Heart right ventricle (tissue), 16 donors: Measurements from ENCODE around the gene FHIT. TPM values are rescaled to one million over a fixed set of nuclear protein-coding genes. Genes with fewer than 3 reads are reported as not detected.

Experiments
- ATAC-seq, 8 donors: fragments of 200-7000 bp; cut with Tn5 transposase; one replicate each; pipeline ENCODE4 v1.9.1; 2020; ENCODE audit warnings: mild to moderate bottlenecking in 8 of 8, moderate library complexity in 8 of 8, moderate number of reproducible peaks in 1 of 8
- DNase-seq, 2 donors: peaks; one replicate each; pipeline ENCODE4 v3.0.0-alpha.2; 2020
- H3K27ac ChIP-seq, 10 donors: fragments of 200-600 bp; sonication (generic) in 2 of 10; one replicate each; pipeline versions ENCODE4 v1.5.0 to v1.8.0; 2020 to 2022; ENCODE audit warnings: mild to moderate bottlenecking in 3 of 10
- H3K27me3 ChIP-seq, 7 donors: fragments of 200-600 bp; one replicate each; pipeline ENCODE4 v1.8.0; 2021 to 2022; ENCODE audit warnings: mild to moderate bottlenecking in 2 of 7
- H3K36me3 ChIP-seq, 9 donors: fragments of 200-600 bp; sonication (generic) in 1 of 9; one replicate each; pipeline versions ENCODE4 v1.5.0 to v1.8.0; 2020 to 2022; ENCODE audit warnings: mild to moderate bottlenecking in 2 of 9
- H3K4me1 ChIP-seq, 9 donors: fragments of 200-600 bp; sonication (generic) in 1 of 9; one replicate each; pipeline versions ENCODE4 v1.5.0 to v1.8.0; 2020 to 2022; ENCODE audit warnings: mild to moderate bottlenecking in 4 of 9
- H3K4me3 ChIP-seq, 10 donors: fragments of 200-600 bp; sonication (generic) in 2 of 10; one replicate each; pipeline versions ENCODE4 v1.5.0 to v1.8.0; 2020 to 2022; ENCODE audit warnings: mild to moderate bottlenecking in 7 of 10, moderate library complexity in 2 of 10
- H3K9me3 ChIP-seq, 11 donors: fragments of 200-600 bp in 10 of 11; sonication (generic) in 2 of 11; one replicate each; pipeline versions ENCODE4 v1.5.0 to v1.8.0; 2013 to 2022; ENCODE audit warnings: mild to moderate bottlenecking in 2 of 11, control low read depth in 1 of 11, moderate library complexity in 1 of 11
- CTCF ChIP-seq, 9 donors: fragments of 200-600 bp; sonication (generic) in 2 of 9; IDR thresholded peaks; one replicate each; pipeline versions ENCODE4 v1.5.0 to v1.8.0; 2021 to 2022; ENCODE audit warnings: antibody characterized with exemption in 9 of 9, mild to moderate bottlenecking in 5 of 9, moderate library complexity in 1 of 9
- WGBS, 2 donors: extraction: QIAGEN DNeasy Blood & Tissue Kit; methylation state at CpG; one replicate each; pipeline ENCODE4 v1.1.7; 2013; ENCODE audit warnings: inconsistent platforms in 1 of 2; 5-methylcytosine and 5-hydroxymethylcytosine counted together
- intact Hi-C, 10 donors: fragments of 100-400 bp; cut with DNase I; formaldehyde crosslinking; loops; one replicate each; pipeline versions ENCODE4 v1.11.1 to v1.14.2; 2022
- polyA plus RNA-seq, 2 donors: library from polyadenylated mRNA; stranded (reverse); fragments of 200-250 nt; gene quantifications; one replicate each; pipeline ENCODE4 v1.2.3, GENCODE V29; 2013
- total RNA-seq, 10 donors: library from RNA; stranded (reverse); fragmentation: NEBNext Ultra II Directional in 3 of 10; extraction: Animal tissue kit (Norgen Biotek cat#: 25700) in 3 of 10; gene quantifications; one replicate each; pipeline versions ENCODE4 v1.2.1 to v1.2.4, GENCODE V29; 2021 to 2023
- donor health status: Arrhythmogenic right ventricular cardiomyopathy.
- donor health status: ischemic (EF 13 %, LVEDD 7.1; RV severe dilation, severe dysfunction).
- donor health status: healthy with polysubstance abuse.
- donor health status: DM: no; HTN: yes; CAD: no.
- donor health status: DM: no; HTN: no; CAD: no.
- donor health status: ischemic (EF 25% LVEDD 6.9; RV normal size, moderate dysfunction).
- donor health status: ischemic (EF 25% LVEDD 5.7; RV mildly dilated, moderate dysfunction).
- donor health status: healthy.
- donor health status: DM: yes; HTN: yes; CAD: no.
- donor health status: Ischemic cardiomyopathy.
- donor health status: ischemic (EF 35%, LVEDD 5.7; RV mildly dilated, moderate dysfunction).
- donor health status: nonischemic (EF 11% LVEDD 7.7; RV severe dilation, severe dysfunction).
- donor health status: DM: yes; HTN: yes; CAD: no.
- donor health status: PGD.
- donor health status: ischemic (EF 29% LVEDD 5.4; RV normal size, mild dysfunction).
- donor health status: nonischemic (EF 23%, LVEDD 6.1; RV moderate dilation, normal function).

The FHIT gene
- total and polyA plus RNA-seq, 12 donors = 4.7 to 25.5 (median 18.3) TPM

- no peaks in the 10 kb centered on the region for H3K36me3 ChIP-seq
- ATAC-seq (no peak), DNase-seq (no peak)
- TF ChIP-seq CTCF (IDR thresholded peaks at IDR 0.05) = no peak
- no peak overlapping the region for H3K27ac ChIP-seq
- H3K4me3 ChIP-seq = no peak overlapping the region
- H3K27me3 ChIP-seq = no peaks in the 10 kb centered on the region
- intact Hi-C loops = no loop called here
- H3K9me3 ChIP-seq = no peaks in the 10 kb centered on the region
- H3K4me1 ChIP-seq = peaks cover 0 to 11% (median 0%) of the 10 kb centered on the region in 9 donors
- 67 to 77% methylated on average over 3 of the region's 3 CpGs for WGBS, 2 donors
These were observed 1379.1 kb downstream of the FHIT start for GRCh38 chr3:59872128-59872527.

GRCh38 chr3:59867185-59868002, 1383.9 kb downstream of the FHIT start:
- 67 to 74% methylated on average over 3 of the region's 3 CpGs for WGBS, 2 donors
- H3K36me3 ChIP-seq = no peaks in the 10 kb centered on the region
- no peak for DNase-seq

GRCh38 chr3:59866076-59866475, 1385.2 kb downstream of the FHIT start:
- ATAC-seq (peak in 5 of 8 donors; percentile 25 to 59 (median 44)), DNase-seq (peak in 1 of 2 donors; percentile 14)
- no peak for TF ChIP-seq CTCF (IDR thresholded peaks at IDR 0.05)
- 66 to 82% methylated on average over 5 of the region's 5 CpGs for WGBS, 2 donors
- H3K27me3 ChIP-seq = no peaks in the 10 kb centered on the region
- H3K4me3 ChIP-seq = no peak overlapping the region
- intact Hi-C loops = loop anchor here in 1 of 10 donors (10.0 kb wide), 1 partner anchor 651 kb away; no protein-coding TSS in a partner anchor
- peaks cover 0 to 3% (median 0%) of the 10 kb centered on the region in 9 donors for H3K4me1 ChIP-seq
- no peak overlapping the region for H3K27ac ChIP-seq
- no peaks in the 10 kb centered on the region for H3K36me3 ChIP-seq
- H3K9me3 ChIP-seq = no peaks in the 10 kb centered on the region

More at GRCh38 chr3:59867185-59868002, 1383.9 kb downstream of the FHIT start:
- no peaks in the 10 kb centered on the region for H3K27me3 ChIP-seq
- intact Hi-C loops = loop anchor here in 1 of 10 donors (10.0 kb wide), 1 partner anchor 653 kb away; no protein-coding TSS in a partner anchor
- no peak for TF ChIP-seq CTCF (IDR thresholded peaks at IDR 0.05)
- H3K4me1 ChIP-seq = peaks cover 0 to 3% (median 0%) of the 10 kb centered on the region in 9 donors
- no peak for ATAC-seq
- H3K9me3 ChIP-seq = no peaks in the 10 kb centered on the region
- no peak overlapping the region for H3K4me3 ChIP-seq
- no peak overlapping the region for H3K27ac ChIP-seq

GRCh38 chr3:59865351-59865750, 1385.9 kb downstream of the FHIT start:
- H3K4me3 ChIP-seq = no peak overlapping the region
- ATAC-seq (no peak), DNase-seq (no peak)
- H3K9me3 ChIP-seq = no peaks in the 10 kb centered on the region
- no peaks in the 10 kb centered on the region for H3K36me3 ChIP-seq
- peaks cover 0 to 3% (median 0%) of the 10 kb centered on the region in 9 donors for H3K4me1 ChIP-seq
- no peak for TF ChIP-seq CTCF (IDR thresholded peaks at IDR 0.05)
- H3K27ac ChIP-seq = no peak overlapping the region
- no peaks in the 10 kb centered on the region for H3K27me3 ChIP-seq
- 80% methylated on average over 4 of the region's 4 CpGs for WGBS, 2 donors
- intact Hi-C loops = loop anchor here in 1 of 10 donors (10.0 kb wide), 1 partner anchor 651 kb away; no protein-coding TSS in a partner anchor
